ENCODE results near the gene C1RL. TPM values are rescaled to one million over a fixed set of nuclear protein-coding genes. Genes with fewer than 3 reads are reported as not detected.

C1RL gene
- total RNA-seq, 6 donors from 2014 or later: 55.9 to 224 (median 82.7) TPM

DNA sequence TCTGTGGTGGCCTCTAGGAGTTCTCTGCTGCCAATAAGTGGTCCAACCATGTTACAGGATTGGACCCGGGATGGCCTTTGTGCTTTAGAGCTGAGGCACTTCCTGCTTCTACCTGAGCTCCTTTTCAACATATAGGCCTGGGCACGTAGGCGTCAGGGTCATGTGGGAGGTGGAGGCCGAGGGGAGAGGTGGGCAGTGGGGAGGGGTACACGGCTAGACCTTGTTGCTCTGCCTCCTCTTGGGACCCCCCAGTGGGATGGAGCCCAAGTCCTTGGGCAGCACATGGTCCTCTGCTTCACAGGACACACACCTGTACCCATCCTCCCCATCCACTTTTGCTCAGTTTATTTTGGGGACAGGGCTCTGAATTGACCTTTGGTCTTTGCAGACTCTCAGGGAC, 12.3 kb upstream of the C1RL start:
- DNase-seq (no peak), ATAC-seq (ENCODE audit: low FRiP score in 2 of 2) (no peak)
- TF ChIP-seq POLR2AphosphoS5 (IDR thresholded peaks at IDR 0.05) (no peak), CTCF (IDR thresholded peaks at IDR 0.05) (no peak), POLR2A (IDR thresholded peaks at IDR 0.05) (no peak), EP300 (IDR thresholded peaks at IDR 0.05) (no peak)
- no peak overlapping the region for H3K27ac ChIP-seq
- WGBS, 2 donors: 59 to 82% methylated on average over 3 to 5 of the region's 5 CpGs
- no peaks in the 10 kb centered on the region for H3K9me3 ChIP-seq
- peaks cover 0 to 7% (median under 1%) of the 10 kb centered on the region in 4 donors for H3K36me3 ChIP-seq
- peaks cover 0 to 5% (median 4%) of the 10 kb centered on the region in 4 donors for H3K4me1 ChIP-seq
- H3K4me3 ChIP-seq: no peak overlapping the region
- H3K27me3 ChIP-seq: no peaks in the 10 kb centered on the region

- H3K36me3 ChIP-seq: peaks cover 0 to 17% (median 2%) of the 10 kb centered on the region in 4 donors
- H3K27ac ChIP-seq: no peak overlapping the region
- DNase-seq (no peak), ATAC-seq (ENCODE audit: low FRiP score in 2 of 2) (no peak)
- peaks cover 0 to 5% (median 4%) of the 10 kb centered on the region in 4 donors for H3K4me1 ChIP-seq
- no peak for TF ChIP-seq EP300 (IDR thresholded peaks at IDR 0.05)
- TF ChIP-seq POLR2A (IDR thresholded peaks at IDR 0.05): no peak
- TF ChIP-seq POLR2AphosphoS5 (IDR thresholded peaks at IDR 0.05): no peak
- no peak for TF ChIP-seq CTCF (IDR thresholded peaks at IDR 0.05)
- H3K4me3 ChIP-seq: no peak overlapping the region
- H3K27me3 ChIP-seq: no peaks in the 10 kb centered on the region
- 90 to 96% methylated on average over 3 to 5 of the region's 5 CpGs for WGBS, 2 donors
- no peaks in the 10 kb centered on the region for H3K9me3 ChIP-seq
Observed at GRCh38 chr12:7120166-7120565, 11.2 kb upstream of the C1RL start.

- DNase-seq (no peak), ATAC-seq (ENCODE audit: low FRiP score in 2 of 2) (no peak)
- H3K27me3 ChIP-seq: no peaks in the 10 kb centered on the region
- peaks cover 0 to 26% (median 4%) of the 10 kb centered on the region in 4 donors for H3K36me3 ChIP-seq
- no peak for TF ChIP-seq POLR2AphosphoS5 (IDR thresholded peaks at IDR 0.05)
- no peak for TF ChIP-seq CTCF (IDR thresholded peaks at IDR 0.05)
- no peak for TF ChIP-seq EP300 (IDR thresholded peaks at IDR 0.05)
- no peak for TF ChIP-seq POLR2A (IDR thresholded peaks at IDR 0.05)
- H3K4me1 ChIP-seq: peaks cover 0 to 5% (median 4%) of the 10 kb centered on the region in 4 donors
- WGBS, 2 donors: 81 to 87% methylated on average over 2 to 3 of the region's 3 CpGs
- H3K4me3 ChIP-seq: no peak overlapping the region
- no peaks in the 10 kb centered on the region for H3K9me3 ChIP-seq
- no peak overlapping the region for H3K27ac ChIP-seq
Observed at GRCh38 chr12:7118881-7119280, 9.9 kb upstream of the C1RL start.

DNA sequence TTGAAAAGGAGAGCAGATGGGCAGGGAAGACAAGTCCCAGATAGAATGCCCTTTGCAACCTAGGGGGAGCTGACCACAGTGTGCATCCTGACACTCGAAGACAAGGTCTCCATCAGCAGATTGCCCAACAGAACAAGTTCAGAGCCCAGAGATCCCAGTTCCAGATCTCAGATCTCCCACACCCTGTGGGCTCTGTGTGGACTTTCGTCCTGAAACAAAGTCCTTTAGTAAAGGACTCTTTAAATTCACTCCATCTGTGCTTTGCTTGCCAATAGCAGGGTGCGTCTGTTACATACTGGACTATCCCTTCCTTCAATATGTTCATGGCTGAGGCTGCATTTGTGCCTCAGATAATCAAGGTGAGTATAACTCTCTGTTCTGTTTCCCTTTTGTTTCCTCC, 8.7 kb upstream of the C1RL start:
- Histone ChIP-seq H3K4me1 (peaks cover 0 to 10% (median 6%) of the 10 kb centered on the region in 4 donors), H3K27ac (no peak overlapping the region), H3K9me3 (no peaks in the 10 kb centered on the region), H3K4me3 (no peak overlapping the region), H3K27me3 (no peaks in the 10 kb centered on the region), H3K36me3 (peaks cover 0 to 26% (median 4%) of the 10 kb centered on the region in 4 donors)
- DNase-seq (no peak), ATAC-seq (ENCODE audit: low FRiP score in 2 of 2) (no peak)
- TF ChIP-seq CTCF (IDR thresholded peaks at IDR 0.05) (no peak), POLR2A (IDR thresholded peaks at IDR 0.05) (no peak)
- WGBS, 2 donors: 91 to 97% methylated on average over 3 of the region's 3 CpGs

DNA sequence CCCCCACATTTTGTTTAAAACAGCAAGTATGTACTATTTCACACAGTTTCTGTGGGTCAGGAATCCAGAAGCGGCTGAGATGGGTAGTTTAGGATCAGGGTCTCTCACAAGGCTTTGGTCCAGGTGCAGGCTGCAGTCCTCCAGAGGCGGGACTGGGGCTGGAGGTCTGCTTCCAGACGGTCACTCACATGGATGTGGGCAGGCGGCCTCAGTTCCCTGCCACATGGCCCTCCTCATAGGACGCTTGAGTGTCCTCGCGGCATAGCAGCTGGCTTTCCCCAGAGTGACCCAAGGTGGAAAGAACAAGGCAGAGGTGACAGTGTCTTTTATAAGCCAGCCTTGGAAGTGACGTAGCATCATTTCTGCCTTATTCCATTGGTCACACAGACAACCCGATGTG, 7.9 kb upstream of the C1RL start:
- Histone ChIP-seq H3K4me1 (peaks cover 0 to 7% (median 6%) of the 10 kb centered on the region in 4 donors), H3K9me3 (no peaks in the 10 kb centered on the region)
- 82 to 98% methylated on average over 7 to 9 of the region's 9 CpGs for WGBS, 2 donors

More for the DNA sequence above, 7.9 kb upstream of the C1RL start:
- DNase-seq: no peak
- H3K36me3 ChIP-seq: peaks cover 0 to 26% (median 4%) of the 10 kb centered on the region in 4 donors
- no peaks in the 10 kb centered on the region for H3K27me3 ChIP-seq
- H3K4me3 ChIP-seq: no peak overlapping the region
- ATAC-seq (ENCODE audit: low FRiP score in 2 of 2): no peak
- TF ChIP-seq POLR2A (IDR thresholded peaks at IDR 0.05) (no peak), POLR2AphosphoS5 (IDR thresholded peaks at IDR 0.05) (no peak), CTCF (IDR thresholded peaks at IDR 0.05) (no peak), EP300 (IDR thresholded peaks at IDR 0.05) (no peak)
- no peak overlapping the region for H3K27ac ChIP-seq
